A549 (cell line): ENCODE results near the gene CDYL2.

ENCODE experiments used
- TF ChIP-seq, protein P1 (sequence below): fragments of >200 bp; sonication (Bioruptor Twin); formaldehyde crosslinking; IDR thresholded peaks from 3 replicates; pipeline ENCODE4 v1.5.1; 2016
- TF ChIP-seq, protein P2 (sequence below): IDR thresholded peaks from 2 replicates; pipeline ENCODE4 v1.6.1; 2012; ENCODE audit warnings: low read depth, borderline replicate concordance

DNA sequence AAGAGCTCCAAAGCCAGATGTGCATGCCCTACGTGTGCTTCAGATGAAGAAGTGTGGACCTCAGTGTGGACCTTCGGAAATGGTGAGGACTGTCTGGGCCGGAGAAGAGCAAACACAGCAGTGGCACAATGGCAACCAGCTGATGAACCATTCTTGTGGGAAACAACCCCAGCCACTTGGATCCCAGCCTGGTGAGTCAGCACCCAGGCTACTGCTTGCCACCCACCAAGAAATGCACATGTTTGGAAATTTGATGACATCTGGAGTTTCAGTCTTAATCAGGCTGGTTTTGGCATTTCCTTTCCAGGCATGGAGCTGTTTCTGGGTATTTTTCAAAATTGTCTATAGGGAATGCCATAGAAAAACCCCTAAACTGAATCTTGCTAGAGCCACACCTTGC lies 220.9 kb downstream of the CDYL2 start:
- TF ChIP-seq, protein P1, sequence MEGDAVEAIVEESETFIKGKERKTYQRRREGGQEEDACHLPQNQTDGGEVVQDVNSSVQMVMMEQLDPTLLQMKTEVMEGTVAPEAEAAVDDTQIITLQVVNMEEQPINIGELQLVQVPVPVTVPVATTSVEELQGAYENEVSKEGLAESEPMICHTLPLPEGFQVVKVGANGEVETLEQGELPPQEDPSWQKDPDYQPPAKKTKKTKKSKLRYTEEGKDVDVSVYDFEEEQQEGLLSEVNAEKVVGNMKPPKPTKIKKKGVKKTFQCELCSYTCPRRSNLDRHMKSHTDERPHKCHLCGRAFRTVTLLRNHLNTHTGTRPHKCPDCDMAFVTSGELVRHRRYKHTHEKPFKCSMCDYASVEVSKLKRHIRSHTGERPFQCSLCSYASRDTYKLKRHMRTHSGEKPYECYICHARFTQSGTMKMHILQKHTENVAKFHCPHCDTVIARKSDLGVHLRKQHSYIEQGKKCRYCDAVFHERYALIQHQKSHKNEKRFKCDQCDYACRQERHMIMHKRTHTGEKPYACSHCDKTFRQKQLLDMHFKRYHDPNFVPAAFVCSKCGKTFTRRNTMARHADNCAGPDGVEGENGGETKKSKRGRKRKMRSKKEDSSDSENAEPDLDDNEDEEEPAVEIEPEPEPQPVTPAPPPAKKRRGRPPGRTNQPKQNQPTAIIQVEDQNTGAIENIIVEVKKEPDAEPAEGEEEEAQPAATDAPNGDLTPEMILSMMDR, result no peak
- TF ChIP-seq, protein P2, sequence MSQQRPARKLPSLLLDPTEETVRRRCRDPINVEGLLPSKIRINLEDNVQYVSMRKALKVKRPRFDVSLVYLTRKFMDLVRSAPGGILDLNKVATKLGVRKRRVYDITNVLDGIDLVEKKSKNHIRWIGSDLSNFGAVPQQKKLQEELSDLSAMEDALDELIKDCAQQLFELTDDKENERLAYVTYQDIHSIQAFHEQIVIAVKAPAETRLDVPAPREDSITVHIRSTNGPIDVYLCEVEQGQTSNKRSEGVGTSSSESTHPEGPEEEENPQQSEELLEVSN, result no peak
